ENCODE data around the gene SHB.

Gene SHB

GRCh38 chr9:37970301-37971107 lies 98.5 kb downstream of the SHB start:
- no peaks in the 10 kb centered on the region for H3K9me3 ChIP-seq (replicated peaks; ENCODE audit: insufficient read depth, low read length)
- H3K9ac ChIP-seq (ENCODE audit: low read length), result no peak overlapping the region
- H3K4me1 ChIP-seq (ENCODE audit: low read length), result no peaks in the 10 kb centered on the region
- no peaks in the 10 kb centered on the region for H3K36me3 ChIP-seq (replicated peaks; ENCODE audit: insufficient read depth, low read length)
- TF ChIP-seq EZH2 (optimal IDR thresholded peaks at IDR 0.05; ENCODE audit: low read depth, low read length), result no peak
- H3K27me3 ChIP-seq (replicated peaks; ENCODE audit: insufficient read depth, low read length), result no peaks in the 10 kb centered on the region
- H4K20me1 ChIP-seq (ENCODE audit: insufficient read depth, low read length), result no peaks in the 10 kb centered on the region
- H3K27ac ChIP-seq (ENCODE audit: low read length), result no peak overlapping the region
- no peak overlapping the region for H2AFZ ChIP-seq (ENCODE audit: low read length)
- H3K4me2 ChIP-seq (ENCODE audit: low read depth, low read length), result no peak overlapping the region
- no peaks in the 10 kb centered on the region for H3K79me2 ChIP-seq (ENCODE audit: low read length)
- H3K9me2 ChIP-seq (replicated peaks; ENCODE audit: insufficient read depth, low read length), result no peaks in the 10 kb centered on the region
- DNase-seq, result no peak
- no peaks in the 10 kb centered on the region for H3F3A ChIP-seq (ENCODE audit: insufficient read depth, low read length)
- no peak overlapping the region for H3K4me3 ChIP-seq (ENCODE audit: low read length)

GRCh38 chr9:37969558-37970300 lies 99.3 kb downstream of the SHB start:
- TF ChIP-seq, protein P1, sequence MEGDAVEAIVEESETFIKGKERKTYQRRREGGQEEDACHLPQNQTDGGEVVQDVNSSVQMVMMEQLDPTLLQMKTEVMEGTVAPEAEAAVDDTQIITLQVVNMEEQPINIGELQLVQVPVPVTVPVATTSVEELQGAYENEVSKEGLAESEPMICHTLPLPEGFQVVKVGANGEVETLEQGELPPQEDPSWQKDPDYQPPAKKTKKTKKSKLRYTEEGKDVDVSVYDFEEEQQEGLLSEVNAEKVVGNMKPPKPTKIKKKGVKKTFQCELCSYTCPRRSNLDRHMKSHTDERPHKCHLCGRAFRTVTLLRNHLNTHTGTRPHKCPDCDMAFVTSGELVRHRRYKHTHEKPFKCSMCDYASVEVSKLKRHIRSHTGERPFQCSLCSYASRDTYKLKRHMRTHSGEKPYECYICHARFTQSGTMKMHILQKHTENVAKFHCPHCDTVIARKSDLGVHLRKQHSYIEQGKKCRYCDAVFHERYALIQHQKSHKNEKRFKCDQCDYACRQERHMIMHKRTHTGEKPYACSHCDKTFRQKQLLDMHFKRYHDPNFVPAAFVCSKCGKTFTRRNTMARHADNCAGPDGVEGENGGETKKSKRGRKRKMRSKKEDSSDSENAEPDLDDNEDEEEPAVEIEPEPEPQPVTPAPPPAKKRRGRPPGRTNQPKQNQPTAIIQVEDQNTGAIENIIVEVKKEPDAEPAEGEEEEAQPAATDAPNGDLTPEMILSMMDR (IDR thresholded peaks at IDR 0.05; ENCODE audit: low read length), result no peak
- TF ChIP-seq EZH2phosphoT487 (IDR thresholded peaks at IDR 0.05; ENCODE audit: low read length) (no peak), EZH2 (optimal IDR thresholded peaks at IDR 0.05; ENCODE audit: low read depth, low read length) (no peak)
- H3K4me3 ChIP-seq (ENCODE audit: low read length), result no peak overlapping the region
- no peak for DNase-seq
- no peak overlapping the region for H3K9ac ChIP-seq (ENCODE audit: low read length)
- H4K20me1 ChIP-seq (ENCODE audit: insufficient read depth, low read length), result no peaks in the 10 kb centered on the region
- H3K9me2 ChIP-seq (replicated peaks; ENCODE audit: insufficient read depth, low read length), result no peaks in the 10 kb centered on the region
- no peak overlapping the region for H2AFZ ChIP-seq (ENCODE audit: low read length)
- H3F3A ChIP-seq (ENCODE audit: insufficient read depth, low read length), result no peaks in the 10 kb centered on the region
- H3K4me1 ChIP-seq (ENCODE audit: low read length), result no peaks in the 10 kb centered on the region
- no peaks in the 10 kb centered on the region for H3K27me3 ChIP-seq (replicated peaks; ENCODE audit: insufficient read depth, low read length)
- H3K27ac ChIP-seq (ENCODE audit: low read length), result no peak overlapping the region
- H3K9me3 ChIP-seq (replicated peaks; ENCODE audit: insufficient read depth, low read length), result no peaks in the 10 kb centered on the region
- no peak overlapping the region for H3K4me2 ChIP-seq (ENCODE audit: low read depth, low read length)
- no peaks in the 10 kb centered on the region for H3K36me3 ChIP-seq (replicated peaks; ENCODE audit: insufficient read depth, low read length)
- no peaks in the 10 kb centered on the region for H3K79me2 ChIP-seq (ENCODE audit: low read length)

DNA sequence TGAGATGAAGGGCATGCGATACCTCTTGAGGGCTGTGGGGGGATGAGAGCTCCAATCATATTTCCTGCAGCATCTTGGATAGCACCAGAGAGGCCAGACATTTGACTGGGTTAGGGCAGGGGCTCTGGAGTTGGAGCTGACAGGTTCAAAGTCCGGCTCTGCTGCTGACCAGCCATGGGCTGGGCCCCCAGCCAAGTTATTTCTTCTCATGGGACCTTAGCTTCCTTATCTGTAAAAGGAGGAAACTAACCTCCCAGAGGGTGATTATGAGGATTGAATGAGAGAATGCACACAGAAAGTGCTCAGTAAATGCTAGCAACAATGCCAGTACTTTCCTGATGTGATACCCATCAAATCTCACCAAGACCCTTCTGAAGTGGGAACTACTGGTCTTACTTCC lies 99.9 kb downstream of the SHB start:
- Histone ChIP-seq H3F3A (ENCODE audit: insufficient read depth, low read length) (no peaks in the 10 kb centered on the region), H3K9ac (ENCODE audit: low read length) (no peak overlapping the region), H3K9me2 (replicated peaks; ENCODE audit: insufficient read depth, low read length) (no peaks in the 10 kb centered on the region), H3K4me3 (ENCODE audit: low read length) (no peak overlapping the region), H3K36me3 (replicated peaks; ENCODE audit: insufficient read depth, low read length) (no peaks in the 10 kb centered on the region), H2AFZ (ENCODE audit: low read length) (no peak overlapping the region), H3K27ac (ENCODE audit: low read length) (no peak overlapping the region), H3K79me2 (ENCODE audit: low read length) (no peaks in the 10 kb centered on the region), H4K20me1 (ENCODE audit: insufficient read depth, low read length) (no peaks in the 10 kb centered on the region), H3K9me3 (replicated peaks; ENCODE audit: insufficient read depth, low read length) (no peaks in the 10 kb centered on the region), H3K4me1 (ENCODE audit: low read length) (no peaks in the 10 kb centered on the region), H3K27me3 (replicated peaks; ENCODE audit: insufficient read depth, low read length) (no peaks in the 10 kb centered on the region), H3K4me2 (ENCODE audit: low read depth, low read length) (no peak overlapping the region)
- no peak for DNase-seq
- TF ChIP-seq, protein P1 (IDR thresholded peaks at IDR 0.05; ENCODE audit: low read length), result no peak
- no peak for TF ChIP-seq EZH2 (optimal IDR thresholded peaks at IDR 0.05; ENCODE audit: low read depth, low read length)
- TF ChIP-seq EZH2phosphoT487 (IDR thresholded peaks at IDR 0.05; ENCODE audit: low read length), result no peak
